GM15510 (cell line): ENCODE results near the gene COL17A1.

ENCODE experiments used
- POLR2A ChIP-seq: IDR thresholded peaks from 3 replicates; pipeline ENCODE4 v1.6.1; 2011; ENCODE audit warnings: borderline replicate concordance; ENCODE audit not compliant: insufficient read length; ENCODE audit errors: extremely low read depth

The COL17A1 gene

DNA sequence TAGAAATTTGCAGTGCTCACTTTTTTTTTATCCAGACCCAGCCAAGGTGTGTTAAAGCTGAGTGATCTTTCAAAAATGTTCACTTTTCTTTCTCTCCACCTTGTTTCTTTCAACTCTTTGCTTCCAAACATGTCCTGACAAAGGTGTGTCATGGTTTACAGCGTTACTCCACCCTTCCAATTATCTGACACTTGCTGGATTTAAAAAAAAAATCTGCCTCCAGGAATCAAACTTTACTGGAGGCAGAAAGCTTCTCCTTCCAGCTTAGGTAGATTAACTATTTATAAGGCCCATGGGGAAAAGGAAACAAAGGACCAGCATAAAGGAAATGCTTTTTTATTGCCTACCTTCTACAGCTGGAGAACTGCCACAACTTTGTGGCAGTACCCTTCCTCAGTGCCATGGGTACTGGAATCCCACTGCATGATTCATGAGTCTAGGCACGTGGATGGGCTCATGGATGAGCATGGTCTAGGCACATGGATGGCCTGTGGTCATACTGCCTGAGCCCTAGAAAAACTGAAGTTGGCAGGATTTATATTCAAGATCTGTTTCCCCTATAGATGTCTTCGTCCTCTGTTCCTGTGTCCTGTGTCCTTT, at the start of gene COL17A1:
COL17A1 (minus strand) TSS at position 80 of the 600 bp plus-strand sequence. CDS start 5,207 bp downstream, outside the sequence.
- no peak for TF ChIP-seq POLR2A

GRCh38 chr10:104130041-104130440, 44.4 kb upstream of the COL17A1 start:
- no peak for TF ChIP-seq POLR2A

DNA sequence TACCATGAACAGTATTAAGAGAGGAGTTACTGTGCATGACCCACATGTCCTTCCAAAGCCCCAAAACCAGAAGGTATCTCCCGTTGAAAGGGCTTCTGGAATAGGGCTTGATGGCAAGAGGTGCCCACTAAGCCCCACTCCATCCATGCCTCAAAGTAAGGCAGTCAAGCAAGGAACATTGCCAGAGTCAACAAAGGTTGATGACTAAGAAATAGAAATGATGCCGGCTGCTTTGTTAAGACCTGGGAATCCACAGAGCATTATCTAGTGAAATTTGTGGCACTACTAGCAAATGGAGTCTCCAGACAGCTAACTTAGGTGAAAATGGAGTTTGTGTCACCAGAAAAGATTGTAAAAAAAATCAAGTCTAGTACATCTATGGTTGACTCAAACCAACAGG, 42.5 kb upstream of the COL17A1 start:
- TF ChIP-seq POLR2A: no peak

DNA sequence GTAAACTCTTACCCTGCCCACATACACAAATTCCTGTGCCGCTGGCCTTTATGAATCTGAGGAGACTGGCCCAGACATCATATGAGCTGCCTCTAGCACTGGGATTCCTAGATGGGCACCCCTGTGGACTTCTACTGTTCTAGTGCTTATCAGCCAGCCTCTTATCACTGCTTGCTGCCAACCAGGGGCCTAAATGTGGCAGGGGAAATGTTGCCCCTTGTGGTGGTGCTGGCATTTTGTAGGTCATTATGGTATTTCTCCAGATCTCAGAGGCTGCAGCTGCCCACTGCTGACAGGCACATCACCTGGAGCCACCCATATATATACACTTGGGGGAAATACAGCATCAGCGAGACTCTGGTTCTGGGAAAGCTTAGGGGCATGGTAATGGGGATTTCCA, 41.7 kb upstream of the COL17A1 start:
- TF ChIP-seq POLR2A: no peak

DNA sequence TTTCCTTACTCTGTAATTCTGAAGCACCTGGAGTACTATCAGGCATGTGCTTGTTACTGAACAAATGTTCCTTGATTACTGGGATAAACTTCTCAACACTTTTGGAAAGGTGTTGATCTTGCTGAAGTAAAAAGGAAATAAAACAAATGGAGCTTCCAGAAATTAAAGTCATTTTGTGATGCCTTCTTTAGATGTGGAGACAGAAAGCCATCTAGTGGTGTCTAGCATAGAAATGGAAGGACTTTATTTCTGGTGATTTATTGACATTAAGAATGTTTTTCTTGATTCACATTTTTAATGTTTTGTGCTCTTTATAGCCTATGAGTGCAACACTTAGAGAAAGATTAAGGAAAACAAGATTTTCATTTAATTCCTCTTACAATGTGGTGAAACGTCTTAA, 37.7 kb upstream of the COL17A1 start:
- TF ChIP-seq POLR2A: no peak

DNA sequence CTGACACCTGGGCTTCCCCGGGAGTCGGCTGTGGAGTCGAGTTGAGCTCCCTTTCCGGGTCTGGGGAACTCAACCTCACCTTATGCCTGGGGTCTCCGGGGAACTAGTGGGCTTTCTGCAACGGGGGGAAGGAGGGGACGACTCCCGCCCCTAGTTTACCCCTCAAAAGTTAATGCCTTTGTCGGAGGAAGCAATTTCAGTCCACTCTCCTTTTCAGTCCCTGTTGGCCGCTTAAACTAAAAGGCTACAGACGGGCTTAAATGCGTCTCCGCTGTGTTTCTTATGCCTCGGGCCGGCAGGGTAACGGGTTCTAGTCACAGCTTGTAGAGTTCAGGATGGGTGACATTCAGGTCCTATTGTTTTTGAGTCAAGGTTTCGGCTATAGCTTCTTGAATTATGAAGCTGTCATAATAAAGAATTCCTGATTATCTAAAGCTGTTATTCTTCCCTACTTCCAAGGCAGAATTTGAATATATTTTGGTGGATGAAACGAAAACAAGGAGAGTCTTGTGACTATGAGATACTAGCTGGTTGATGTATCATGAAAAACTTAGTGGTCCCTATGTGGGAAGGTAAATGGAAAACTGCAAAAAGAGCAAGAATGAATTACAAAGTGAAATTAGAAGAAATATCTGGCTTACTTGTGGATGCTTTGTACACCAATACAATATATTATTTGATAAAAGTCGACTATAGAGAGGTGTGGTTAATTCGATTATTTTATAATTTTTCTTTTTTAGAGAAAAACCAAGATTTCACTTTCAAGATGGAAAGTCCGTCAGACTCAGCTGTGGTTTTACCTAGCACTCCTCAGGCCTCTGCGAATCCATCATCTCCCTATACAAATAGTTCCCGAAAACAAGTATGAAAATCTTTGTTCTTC, 36.8 kb upstream of the COL17A1 start:
- TF ChIP-seq POLR2A: no peak

- TF ChIP-seq POLR2A: peak; percentile 93
Measured at GRCh38 chr10:104121485-104122224, 36.0 kb upstream of the COL17A1 start, which contains the start of gene SFR1. TSS of gene SFR1 (plus strand) at chr10:104122171. CDS start at chr10:104122184, 13 bp downstream.

GRCh38 chr10:104120903-104121484, 35.3 kb upstream of the COL17A1 start:
- no peak for TF ChIP-seq POLR2A

GRCh38 chr10:104120512-104120902, 34.8 kb upstream of the COL17A1 start:
- TF ChIP-seq POLR2A: no peak

- TF ChIP-seq POLR2A: no peak
Measured at GRCh38 chr10:104119996-104120395, 34.3 kb upstream of the COL17A1 start.

DNA sequence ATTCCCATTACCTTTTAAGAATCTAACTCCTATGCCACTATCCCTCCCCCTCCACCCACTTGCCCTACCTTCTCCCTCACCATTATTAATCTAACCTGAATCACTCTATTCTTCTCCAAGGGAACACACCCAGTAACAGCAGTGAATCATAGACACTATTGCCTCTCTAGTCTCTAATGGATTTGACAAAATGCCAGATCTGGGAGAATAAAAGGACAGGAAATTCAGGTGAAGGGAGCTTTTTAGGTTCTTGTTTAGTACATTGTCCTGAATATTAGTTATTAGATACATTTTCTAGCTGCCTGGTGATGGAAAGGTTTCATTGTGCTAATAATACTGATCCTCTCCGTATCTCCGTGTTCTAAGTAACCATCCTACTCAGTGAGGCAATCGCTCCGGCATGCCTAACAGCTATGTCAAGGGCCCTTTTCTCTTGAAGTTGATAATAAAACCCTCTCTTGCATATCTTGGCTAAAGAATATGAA, 32.2 kb upstream of the COL17A1 start:
- no peak for TF ChIP-seq POLR2A

GRCh38 chr10:104113376-104113956, 27.8 kb upstream of the COL17A1 start:
- TF ChIP-seq POLR2A: no peak

DNA sequence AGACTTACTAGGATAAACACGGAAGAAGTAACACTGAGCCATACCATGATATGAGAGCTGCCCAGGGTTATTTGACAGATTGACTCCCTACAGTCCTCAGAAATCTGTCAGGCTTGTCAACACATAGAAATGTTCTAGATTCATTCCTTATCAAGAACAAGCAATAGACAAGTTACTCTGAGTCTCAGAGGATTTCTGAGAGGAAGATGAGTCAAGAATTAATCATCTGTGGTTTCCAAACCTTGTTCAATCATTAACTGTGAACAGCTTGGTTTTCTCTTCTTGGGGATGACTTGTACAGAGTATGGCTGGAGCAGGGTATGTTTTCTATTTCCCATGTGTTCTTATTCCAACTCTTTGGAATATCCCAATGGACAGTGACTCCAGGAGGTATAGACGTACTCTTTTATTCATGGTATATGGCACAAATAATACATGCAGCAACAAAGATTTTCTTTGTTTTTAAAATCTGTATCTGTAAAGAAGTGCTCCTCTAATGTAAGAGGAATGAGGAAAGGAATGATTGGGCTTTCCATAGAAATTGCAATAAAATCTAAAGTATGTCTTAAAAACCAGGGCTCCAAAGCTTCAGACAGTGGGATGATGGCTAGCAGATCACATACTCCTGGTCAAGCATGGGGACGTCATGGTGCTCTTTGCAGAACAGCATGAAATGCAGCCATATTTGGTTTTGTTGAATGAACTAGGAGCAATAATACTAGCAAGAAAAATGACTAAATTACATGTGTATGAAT, 24.4 kb upstream of the COL17A1 start:
- no peak for TF ChIP-seq POLR2A

- TF ChIP-seq POLR2A: no peak
Measured at GRCh38 chr10:104104926-104105325, 19.2 kb upstream of the COL17A1 start.

GRCh38 chr10:104104418-104104817, 18.7 kb upstream of the COL17A1 start:
- no peak for TF ChIP-seq POLR2A

- no peak for TF ChIP-seq POLR2A
Measured at GRCh38 chr10:104103956-104104355, 18.3 kb upstream of the COL17A1 start.
